Amygdala (tissue), 56 donors: Measurements from ENCODE around the gene TNFRSF1A.

Experiments
- DNase-seq, 56 donors: peaks; one replicate each; lab custom pipeline; 2025; lab: John Stamatoyannopoulos, UW

The TNFRSF1A gene

GRCh38 chr12:6375269-6376078, 33.6 kb upstream of the TNFRSF1A start, which contains the start of gene SCNN1A:
Gene SCNN1A, minus strand, starts transcription at chr12:6375563. Its CDS starts 780 bp downstream, at chr12:6374783.
- no peak for DNase-seq

GRCh38 chr12:6374786-6375160, 32.9 kb upstream of the TNFRSF1A start:
- DNase-seq = no peak

GRCh38 chr12:6374028-6374785, 32.3 kb upstream of the TNFRSF1A start:
- DNase-seq = peak in 1 of 56 donors; percentile 7

- DNase-seq = no peak
Observed at GRCh38 chr12:6373022-6373787, 31.3 kb upstream of the TNFRSF1A start.

- DNase-seq = no peak
Observed at GRCh38 chr12:6372403-6373003, 30.6 kb upstream of the TNFRSF1A start.

- no peak for DNase-seq
Observed at GRCh38 chr12:6370994-6371754, 29.3 kb upstream of the TNFRSF1A start.

- DNase-seq = no peak
Observed at GRCh38 chr12:6370576-6370935, 28.7 kb upstream of the TNFRSF1A start.

- DNase-seq = no peak
Observed at GRCh38 chr12:6369916-6370575, 28.2 kb upstream of the TNFRSF1A start.

- no peak for DNase-seq
Observed at GRCh38 chr12:6368906-6369525, 27.1 kb upstream of the TNFRSF1A start.

GRCh38 chr12:6367969-6368892, 26.4 kb upstream of the TNFRSF1A start:
- DNase-seq = peak in 1 of 56 donors; percentile 16

GRCh38 chr12:6367065-6367968, 25.4 kb upstream of the TNFRSF1A start:
- peak in 3 of 56 donors; percentile 9 to 34 (median 28) for DNase-seq

- no peak for DNase-seq
Observed at GRCh38 chr12:6364044-6364374, 22.1 kb upstream of the TNFRSF1A start.

GRCh38 chr12:6363330-6364043, 21.6 kb upstream of the TNFRSF1A start:
- DNase-seq = peak in 9 of 56 donors; percentile 11 to 42 (median 26)

- DNase-seq = no peak
Observed at GRCh38 chr12:6363010-6363329, 21.1 kb upstream of the TNFRSF1A start.

- DNase-seq = no peak
Observed at GRCh38 chr12:6362403-6362802, 20.5 kb upstream of the TNFRSF1A start.

GRCh38 chr12:6361834-6362233, 20.0 kb upstream of the TNFRSF1A start:
- DNase-seq = no peak
